IgD-negative memory B cell (primary cell): ENCODE data around the gene PPM1F. TPM values are rescaled to one million over a fixed set of nuclear protein-coding genes. Genes with fewer than 3 reads are reported as not detected.
"Not testable (repeated sequence)": the region's sequence is repeated elsewhere in the genome, so short reads cannot be mapped to it uniquely, and the experiment has no call there.

Experiments
- H3K27ac Mint-ChIP-seq, 3 donors: one replicate each; pipeline ENCODE4 v1.8.0; 2020 to 2022; ENCODE audit warnings: mild to moderate bottlenecking in 3 of 3, mixed read lengths in 3 of 3, moderate library complexity in 1 of 3
- H3K27me3 Mint-ChIP-seq: one replicate; pipeline ENCODE4 v1.8.0; 2021; ENCODE audit warnings: mixed read lengths
- H3K36me3 Mint-ChIP-seq: one replicate; pipeline ENCODE4 v1.8.0; 2020; ENCODE audit warnings: mild to moderate bottlenecking, mixed read lengths
- H3K4me1 Mint-ChIP-seq, 3 donors: one replicate each; pipeline ENCODE4 v1.8.0; 2020 to 2022; ENCODE audit warnings: mixed read lengths in 3 of 3, mild to moderate bottlenecking in 1 of 3
- H3K4me3 Mint-ChIP-seq, 4 donors: one replicate each; pipeline ENCODE4 v1.8.0; 2020 to 2022; ENCODE audit warnings: mild to moderate bottlenecking in 4 of 4, mixed read lengths in 4 of 4, moderate library complexity in 3 of 4
- H3K9me3 Mint-ChIP-seq, 3 donors: one replicate each; pipeline ENCODE4 v1.8.0; 2020 to 2021; ENCODE audit warnings: mixed read lengths in 3 of 3, mild to moderate bottlenecking in 1 of 3
- polyA plus RNA-seq: library from polyadenylated mRNA; unstranded; fragments of 300-500 nt; fragmentation: Illumina TruSeq; gene quantifications from one replicate; pipeline ENCODE4 v1.2.3, GENCODE V29; 2021

PPM1F gene
- polyA plus RNA-seq, 1 donor from 2014 or later, result 9.6 TPM

DNA sequence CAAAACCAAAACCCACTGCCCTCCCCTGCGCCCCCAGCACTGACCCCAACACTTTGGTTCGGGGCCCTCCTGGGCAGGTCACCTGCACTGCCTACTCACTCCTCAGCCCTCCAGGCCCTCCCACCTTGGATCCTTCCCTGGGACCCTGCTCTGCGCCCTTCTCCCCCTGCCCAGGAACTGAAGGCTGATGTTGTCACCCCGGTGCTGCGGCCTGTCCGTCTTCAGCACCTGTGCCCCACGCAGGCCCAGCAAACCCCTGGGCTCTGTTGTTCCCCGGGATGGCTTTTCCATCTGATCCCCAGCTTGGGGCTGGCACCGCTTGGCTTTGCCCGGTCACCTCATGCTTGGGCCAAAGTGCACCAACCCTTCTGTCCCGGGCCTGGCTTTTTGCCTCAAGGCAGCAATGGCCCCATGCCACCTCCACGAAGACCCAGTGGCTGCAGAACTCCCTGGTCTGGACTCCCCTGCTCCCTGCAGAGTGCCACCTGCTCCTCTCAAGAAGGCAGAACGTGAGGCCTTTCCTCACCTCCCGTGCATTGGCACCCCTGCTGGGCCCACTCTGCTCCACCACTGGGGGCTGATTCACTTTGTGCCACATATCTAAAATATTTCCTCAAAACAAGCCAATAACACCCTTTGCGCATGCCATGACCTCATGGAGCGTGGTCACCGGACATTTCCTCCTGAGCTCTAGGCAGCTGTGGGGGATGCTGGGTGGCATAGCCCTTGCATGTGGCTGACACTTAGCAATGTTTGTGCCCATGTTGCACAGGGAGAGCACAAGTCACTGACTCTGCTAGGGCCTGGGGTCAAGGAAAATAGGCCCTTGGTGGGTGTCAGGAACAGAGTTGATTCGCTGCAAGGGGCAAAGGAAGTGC, 8.8 kb downstream of the PPM1F start:
- Mint-ChIP-seq H3K4me3 (peak overlapping the region in 1 of 4 donors; percentile 48), H3K27ac (no peak overlapping the region), H3K27me3 (no peaks in the 10 kb centered on the region), H3K9me3 (no peaks in the 10 kb centered on the region), H3K4me1 (peaks cover 8 to 17% (median 14%) of the 10 kb centered on the region in 3 donors), H3K36me3 (no peaks in the 10 kb centered on the region)

DNA sequence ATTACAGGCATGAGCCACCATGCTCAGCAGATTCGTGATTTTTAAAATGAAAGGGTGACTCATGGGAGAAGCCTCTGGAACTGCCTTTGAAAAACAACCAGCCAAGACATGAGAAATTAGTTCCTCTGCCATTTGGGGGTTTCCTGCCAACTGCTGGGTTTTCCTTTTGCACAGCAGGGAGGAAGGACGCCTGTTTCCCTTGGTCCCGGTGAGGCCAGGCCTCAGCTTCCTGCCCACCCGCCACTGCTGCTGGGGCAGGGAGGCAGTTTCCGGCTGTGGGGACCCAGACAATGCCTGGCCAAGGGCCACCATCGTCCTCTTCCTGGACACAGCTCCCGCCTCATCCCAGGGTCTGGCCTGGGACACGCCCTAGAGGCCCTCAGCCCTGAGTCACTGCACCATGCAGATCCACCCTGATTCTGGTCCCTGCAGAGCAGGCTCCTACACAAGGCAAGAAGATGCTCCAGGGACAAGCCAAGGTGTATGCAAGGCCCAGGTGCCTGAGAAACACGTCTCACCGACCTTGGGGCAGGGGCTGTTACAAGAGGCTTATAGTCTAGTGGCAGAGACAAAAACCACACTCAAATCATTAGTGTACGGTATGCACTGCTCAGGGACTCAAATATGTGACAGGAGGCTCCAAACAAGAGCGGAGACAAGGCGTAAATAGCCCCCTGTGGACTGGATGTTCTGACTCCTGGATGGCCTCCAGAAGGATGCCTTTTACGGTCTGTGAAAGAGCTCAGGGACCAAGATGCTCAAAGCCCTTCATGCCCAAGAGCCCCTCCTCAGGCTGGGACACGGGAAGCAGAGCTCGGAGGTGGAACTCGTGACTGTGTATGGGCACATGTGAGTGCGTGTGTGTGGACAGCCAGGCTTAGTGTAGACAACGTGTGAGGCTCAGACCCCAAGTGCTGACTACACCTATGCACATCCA, 10.0 kb downstream of the PPM1F start:
- Mint-ChIP-seq H3K4me1 (peaks cover 17 to 24% (median 18%) of the 10 kb centered on the region in 3 donors), H3K27ac (peak overlapping the region in 1 of 3 donors; percentile 17), H3K27me3 (no peaks in the 10 kb centered on the region), H3K36me3 (no peaks in the 10 kb centered on the region), H3K9me3 (no peaks in the 10 kb centered on the region), H3K4me3 (no peak overlapping the region)

DNA sequence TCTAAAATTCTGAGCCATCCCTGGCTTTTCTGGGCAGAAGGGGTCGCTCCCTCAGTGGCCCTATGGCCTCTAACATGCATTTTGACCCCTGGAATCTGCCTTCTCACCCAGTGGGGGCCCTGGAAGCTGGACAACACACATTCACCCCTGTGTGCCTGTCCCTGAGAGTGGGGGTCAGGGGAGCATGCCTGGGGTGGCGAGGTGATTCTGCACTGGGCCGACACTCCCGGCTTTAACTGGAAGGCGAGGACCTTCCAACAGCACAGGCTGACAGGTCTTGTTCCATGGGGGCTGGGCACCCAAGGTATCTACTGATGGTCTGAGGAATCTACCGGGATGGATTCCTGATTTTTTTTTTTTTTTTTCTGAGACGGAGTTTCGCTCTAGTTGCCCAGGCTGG, 10.7 kb downstream of the PPM1F start:
- Mint-ChIP-seq H3K36me3 (no peaks in the 10 kb centered on the region), H3K4me3 (no peak overlapping the region), H3K27me3 (no peaks in the 10 kb centered on the region), H3K4me1 (peaks cover 16 to 24% (median 17%) of the 10 kb centered on the region in 3 donors), H3K9me3 (no peaks in the 10 kb centered on the region), H3K27ac (peak overlapping the region in 1 of 3 donors; percentile 69)

DNA sequence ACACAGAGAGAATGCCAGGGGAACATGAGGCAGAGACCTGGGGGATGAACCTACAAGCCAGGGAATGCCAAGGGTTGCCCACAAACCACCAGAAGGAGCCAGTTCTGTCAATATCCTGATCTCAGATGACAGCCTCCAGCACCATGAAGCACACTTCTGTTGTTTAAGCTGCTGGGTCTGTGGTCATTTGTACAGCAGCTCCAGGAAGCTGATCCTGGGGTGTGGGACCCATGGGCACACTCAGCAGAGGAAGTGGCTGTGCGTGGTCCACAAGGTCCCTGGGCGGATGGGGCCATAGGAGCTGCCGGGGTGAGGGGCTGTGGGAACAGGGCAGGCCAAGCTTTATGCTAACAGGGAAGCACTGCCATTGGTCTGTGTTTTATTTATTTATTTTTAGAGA, 12.1 kb downstream of the PPM1F start:
- no peak overlapping the region for H3K4me3 Mint-ChIP-seq
- no peaks in the 10 kb centered on the region for H3K27me3 Mint-ChIP-seq
- peaks cover 3% of the 10 kb centered on the region for H3K36me3 Mint-ChIP-seq
- H3K9me3 Mint-ChIP-seq, result no peaks in the 10 kb centered on the region
- peaks cover 21 to 29% (median 28%) of the 10 kb centered on the region in 3 donors for H3K4me1 Mint-ChIP-seq
- peak overlapping the region in 1 of 3 donors; percentile 84 for H3K27ac Mint-ChIP-seq

DNA sequence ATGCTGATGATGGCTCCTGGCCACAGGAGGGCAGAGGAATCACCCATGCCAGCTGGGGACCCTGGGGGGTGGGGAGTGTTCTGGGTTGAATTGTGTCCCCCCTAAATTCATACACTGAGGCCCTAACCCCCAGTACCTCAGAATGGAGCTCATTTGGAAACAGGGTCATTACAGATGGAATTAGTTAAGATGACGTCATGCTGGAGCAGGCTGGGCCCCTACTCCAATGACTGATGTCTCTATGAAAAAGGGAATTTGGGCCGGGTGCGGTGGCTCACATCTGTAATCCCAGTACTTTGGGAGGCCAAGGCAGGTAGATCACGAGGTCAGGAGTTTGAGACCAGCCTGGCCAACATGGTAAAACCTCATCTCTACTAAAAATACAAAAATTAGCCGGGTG, 12.7 kb downstream of the PPM1F start:
- Mint-ChIP-seq H3K4me1 (peaks cover 21 to 29% (median 28%) of the 10 kb centered on the region in 3 donors), H3K27ac (peak overlapping the region in 1 of 3 donors; percentile 78)
- not testable (repeated sequence) for H3K36me3 Mint-ChIP-seq, H3K9me3 Mint-ChIP-seq, H3K4me3 Mint-ChIP-seq, H3K27me3 Mint-ChIP-seq

DNA sequence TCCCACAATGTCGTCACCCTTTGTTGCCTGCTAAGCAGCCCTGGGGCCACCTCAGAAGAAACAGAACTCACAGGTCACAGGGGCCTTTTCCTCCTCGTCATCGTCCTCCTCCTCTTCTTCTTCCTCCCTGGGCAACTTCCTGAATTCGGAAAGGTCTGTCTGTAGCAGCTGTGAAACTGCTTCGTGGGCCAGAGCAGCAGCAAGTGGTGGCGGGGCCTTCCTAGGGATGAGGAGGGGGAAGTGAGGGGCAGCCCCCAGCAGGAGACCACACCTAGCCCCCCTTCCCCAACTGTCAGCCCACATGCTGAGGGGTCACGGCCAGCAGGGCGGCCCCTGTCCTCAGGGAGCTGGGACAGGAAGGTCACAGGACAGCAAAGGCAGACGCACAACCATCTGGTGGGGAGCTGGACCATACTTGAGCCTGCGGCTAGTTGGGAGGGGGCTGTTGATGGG, 13.2 kb downstream of the PPM1F start:
- peak overlapping the region in 2 of 4 donors; percentile 5 to 50 for H3K4me3 Mint-ChIP-seq
- no peaks in the 10 kb centered on the region for H3K9me3 Mint-ChIP-seq
- H3K4me1 Mint-ChIP-seq, result peaks cover 21 to 29% (median 28%) of the 10 kb centered on the region in 3 donors
- H3K27ac Mint-ChIP-seq, result peak overlapping the region in 2 of 3 donors; percentile 75 to 87
- no peaks in the 10 kb centered on the region for H3K27me3 Mint-ChIP-seq
- H3K36me3 Mint-ChIP-seq, result peaks cover 3% of the 10 kb centered on the region

DNA sequence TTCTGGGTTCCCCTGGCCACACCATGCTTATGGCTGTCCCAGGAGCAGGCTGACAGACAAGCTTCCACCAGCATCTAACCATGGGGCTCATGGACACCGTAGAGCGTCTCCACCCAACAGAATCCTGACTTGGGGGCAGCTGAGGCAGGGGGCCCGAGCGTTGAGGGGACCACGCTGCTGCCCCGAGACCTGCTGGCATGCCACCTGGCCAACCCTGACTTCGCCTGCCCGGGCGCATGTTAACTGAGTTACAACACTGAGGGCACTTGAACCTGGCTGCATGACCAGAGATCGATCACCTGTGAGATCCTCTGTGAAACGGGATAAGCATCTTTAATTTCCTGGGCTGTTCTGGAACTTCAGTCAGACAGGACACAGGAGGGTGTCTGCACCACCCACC, 13.7 kb downstream of the PPM1F start:
- Mint-ChIP-seq H3K9me3 (no peaks in the 10 kb centered on the region), H3K27me3 (no peaks in the 10 kb centered on the region), H3K27ac (peak overlapping the region; percentile 16 to 75 (median 53)), H3K4me3 (peak overlapping the region; percentile 68 to 89 (median 82)), H3K4me1 (peaks cover 21 to 29% (median 28%) of the 10 kb centered on the region in 3 donors), H3K36me3 (peaks cover 4% of the 10 kb centered on the region)

DNA sequence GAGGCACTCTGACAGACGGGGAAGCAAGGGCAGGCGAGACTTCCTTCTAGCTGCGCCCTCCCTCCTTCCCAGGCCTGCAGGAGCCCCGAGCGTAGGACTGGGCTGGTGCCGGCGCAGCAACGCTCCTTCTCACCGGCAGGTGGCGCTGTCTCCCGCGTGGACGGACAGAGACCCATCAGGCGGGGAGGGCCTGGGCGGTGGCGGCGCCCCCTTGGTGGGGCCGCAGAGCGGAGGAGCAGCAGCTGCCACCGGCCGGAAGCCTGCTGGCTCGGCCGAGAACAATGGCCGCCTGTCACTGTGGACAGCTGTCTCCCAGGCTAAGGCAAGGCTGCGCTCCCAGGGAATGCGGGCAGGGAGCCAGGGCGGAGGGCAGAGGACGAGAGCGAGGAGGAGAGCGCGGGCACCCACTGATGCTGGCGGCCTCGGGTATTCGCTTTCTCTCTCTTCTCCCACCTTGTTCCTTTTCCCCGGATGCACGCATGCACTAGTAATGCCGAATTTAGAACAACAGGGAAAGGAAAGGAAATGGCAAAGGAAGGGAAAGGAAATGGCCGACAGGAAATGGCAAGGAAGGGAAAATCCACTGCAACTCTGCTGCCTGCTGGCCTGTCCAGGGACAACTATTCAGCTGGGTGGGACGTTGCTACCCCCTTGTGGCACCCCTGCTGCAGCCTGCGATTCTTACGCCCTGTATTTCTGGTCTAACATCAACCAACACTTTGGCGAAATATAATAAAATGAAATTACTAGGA, 14.4 kb downstream of the PPM1F start:
- H3K4me1 Mint-ChIP-seq, result peaks cover 21 to 29% (median 28%) of the 10 kb centered on the region in 3 donors

DNA sequence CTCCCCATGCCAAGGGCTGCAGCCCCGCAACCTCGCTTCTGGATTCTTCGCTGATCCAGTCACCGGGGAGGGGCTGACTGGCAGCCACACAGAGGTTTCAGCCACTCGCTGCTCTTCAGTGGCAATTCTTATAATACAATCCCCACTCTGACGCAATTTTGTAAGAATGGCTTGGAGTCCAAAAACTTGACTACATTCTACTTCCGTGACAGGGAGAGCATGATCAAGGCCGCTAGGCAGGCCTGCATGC, 14.9 kb downstream of the PPM1F start:
- Mint-ChIP-seq H3K27me3 (no peaks in the 10 kb centered on the region), H3K9me3 (no peaks in the 10 kb centered on the region), H3K4me3 (peak overlapping the region; percentile 68 to 89 (median 82)), H3K4me1 (peaks cover 21 to 29% (median 28%) of the 10 kb centered on the region in 3 donors), H3K36me3 (peaks cover 6% of the 10 kb centered on the region), H3K27ac (peak overlapping the region; percentile 53 to 92 (median 67))

More for the DNA sequence above, 14.4 kb downstream of the PPM1F start:
- H3K27me3 Mint-ChIP-seq, result no peaks in the 10 kb centered on the region
- H3K4me3 Mint-ChIP-seq, result peak overlapping the region; percentile 68 to 89 (median 82)
- peaks cover 4% of the 10 kb centered on the region for H3K36me3 Mint-ChIP-seq
- H3K27ac Mint-ChIP-seq, result peak overlapping the region; percentile 53 to 92 (median 67)
- no peaks in the 10 kb centered on the region for H3K9me3 Mint-ChIP-seq

DNA sequence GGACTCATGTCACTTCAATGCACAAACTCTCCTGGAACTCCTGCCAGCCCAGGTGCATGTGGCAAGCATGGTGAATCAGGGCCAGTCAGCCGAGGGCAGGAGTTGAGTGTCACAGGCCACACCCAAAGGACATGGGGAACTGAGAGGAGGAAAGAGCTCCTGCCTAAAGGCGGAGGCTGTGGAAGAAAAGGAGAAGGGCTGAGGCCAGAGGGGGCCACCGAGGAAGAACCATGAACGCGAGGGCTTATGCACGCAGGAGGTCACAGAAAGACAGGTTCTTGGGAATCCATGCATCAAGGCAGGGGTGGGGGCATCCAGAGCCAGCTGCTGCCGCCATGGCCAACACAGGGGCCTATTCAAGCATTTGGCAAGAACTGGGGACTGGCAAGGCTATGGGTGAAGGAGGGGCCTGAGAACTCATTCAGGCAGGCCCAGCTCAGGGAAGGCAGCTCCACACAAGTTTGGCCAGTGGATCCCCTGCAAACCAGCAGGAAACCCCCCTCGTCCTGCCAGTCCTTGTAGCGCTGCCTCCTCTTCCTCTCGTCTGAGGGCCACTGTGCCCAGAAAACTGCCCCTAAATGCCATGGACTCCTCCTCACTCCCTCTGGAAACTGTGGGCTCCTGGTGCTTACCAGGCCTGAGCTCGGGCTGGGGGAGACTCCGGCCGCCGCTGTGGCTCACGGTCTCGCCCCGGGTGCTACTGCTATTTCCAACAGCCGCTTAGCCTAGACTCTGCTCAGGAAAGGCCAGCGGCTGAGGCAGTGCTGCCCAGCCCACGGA, 15.4 kb downstream of the PPM1F start:
- Mint-ChIP-seq H3K4me3 (peak overlapping the region; percentile 68 to 86 (median 82)), H3K27ac (peak overlapping the region in 2 of 3 donors; percentile 53 to 67), H3K4me1 (peaks cover 21 to 28% (median 27%) of the 10 kb centered on the region in 3 donors), H3K27me3 (no peaks in the 10 kb centered on the region), H3K9me3 (no peaks in the 10 kb centered on the region), H3K36me3 (peaks cover 6% of the 10 kb centered on the region)

DNA sequence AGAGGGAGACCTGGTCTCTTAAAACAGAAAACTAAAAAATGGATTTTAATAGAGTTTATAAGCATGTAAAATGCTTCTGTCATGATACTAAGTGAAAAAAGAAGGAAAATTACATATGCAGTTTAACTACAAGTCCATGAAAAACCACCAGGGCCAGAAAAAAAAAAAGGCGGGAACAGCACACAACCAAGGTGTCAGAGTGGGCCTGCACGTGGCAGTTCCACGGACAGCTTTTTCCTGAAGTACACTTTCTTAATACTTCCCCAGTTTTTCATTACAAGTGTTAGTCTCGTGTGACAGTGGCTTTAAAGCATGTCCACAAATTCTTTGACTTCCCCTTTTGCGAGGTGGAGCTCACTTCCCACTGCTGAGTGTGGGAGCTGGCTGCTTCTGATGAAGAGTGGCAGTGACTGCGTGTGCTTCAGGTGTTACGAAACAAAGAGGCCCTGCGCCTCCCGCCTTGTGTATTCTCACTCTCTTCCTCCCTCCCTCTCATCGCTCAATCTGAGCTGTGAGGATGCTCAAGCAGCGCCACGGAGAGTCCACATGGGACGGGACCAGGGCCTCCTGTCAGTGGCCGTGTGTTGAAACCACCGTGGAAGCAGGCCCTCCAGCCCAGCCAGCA, 16.4 kb downstream of the PPM1F start:
- Mint-ChIP-seq H3K27me3 (no peaks in the 10 kb centered on the region), H3K9me3 (no peaks in the 10 kb centered on the region), H3K4me1 (peaks cover 21 to 28% (median 22%) of the 10 kb centered on the region in 3 donors), H3K4me3 (peak overlapping the region in 3 of 4 donors; percentile 17 to 53 (median 23)), H3K36me3 (peaks cover 6% of the 10 kb centered on the region), H3K27ac (peak overlapping the region in 2 of 3 donors; percentile 23 to 84)

DNA sequence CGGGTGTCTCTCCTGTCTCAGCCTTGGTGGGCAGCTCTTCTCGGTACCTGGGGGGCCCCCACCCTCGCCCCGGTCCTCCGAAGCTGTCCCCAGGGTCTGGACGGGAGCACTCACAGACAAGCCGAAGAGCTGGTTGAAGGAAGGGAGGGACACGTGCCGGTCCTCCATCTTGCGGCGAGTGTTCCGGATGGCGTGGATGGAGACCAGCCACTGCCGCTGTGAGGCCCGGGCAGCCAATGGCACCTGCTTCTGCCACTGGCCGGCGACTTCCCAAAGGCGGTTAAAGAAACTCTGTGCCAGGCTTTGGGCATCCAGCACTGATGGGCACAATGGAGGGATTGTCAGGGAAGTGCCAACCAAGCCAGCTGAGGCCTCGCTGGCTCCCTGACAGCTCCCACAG, 18.7 kb downstream of the PPM1F start:
- no peak overlapping the region for H3K4me3 Mint-ChIP-seq
- no peaks in the 10 kb centered on the region for H3K9me3 Mint-ChIP-seq
- H3K27me3 Mint-ChIP-seq, result no peaks in the 10 kb centered on the region
- H3K4me1 Mint-ChIP-seq, result peaks cover 14 to 23% (median 18%) of the 10 kb centered on the region in 3 donors
- no peak overlapping the region for H3K27ac Mint-ChIP-seq
- H3K36me3 Mint-ChIP-seq, result peaks cover 7% of the 10 kb centered on the region

DNA sequence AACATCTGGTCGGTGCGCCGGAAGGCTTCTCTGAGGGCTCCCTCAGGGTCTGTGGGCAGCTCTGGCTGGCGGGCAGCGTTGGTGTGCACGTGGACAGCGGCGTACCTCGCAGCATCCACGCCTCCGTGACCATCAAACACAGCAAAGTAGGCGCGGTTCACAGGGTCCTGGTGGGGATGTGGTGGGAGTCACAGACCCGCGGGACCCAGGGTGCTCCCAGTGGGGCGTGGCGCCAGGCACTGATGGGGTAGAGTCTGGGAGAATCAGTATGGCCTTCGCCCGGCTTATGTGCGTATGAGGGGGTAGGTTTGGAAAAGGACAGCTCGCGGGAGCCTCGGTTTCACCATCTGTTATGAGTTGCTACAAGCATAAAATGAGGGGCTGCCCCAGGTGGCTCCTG, 19.2 kb downstream of the PPM1F start:
- Mint-ChIP-seq H3K9me3 (no peaks in the 10 kb centered on the region), H3K4me1 (peaks cover 13 to 19% (median 14%) of the 10 kb centered on the region in 3 donors), H3K27me3 (no peaks in the 10 kb centered on the region), H3K4me3 (no peak overlapping the region), H3K27ac (no peak overlapping the region), H3K36me3 (peaks cover 8% of the 10 kb centered on the region)
